ENCODE data around the gene MERTK. TPM values are rescaled to one million over a fixed set of nuclear protein-coding genes. Genes with fewer than 3 reads are reported as not detected.

Gene MERTK
- total and polyA plus RNA-seq, 2 of the 13 experiments (the other 11 are each of a cell fraction or from before 2014, with no cell fraction given): 37.3 to 44.7 TPM

GRCh38 chr2:112054847-112055729, 156.7 kb downstream of the MERTK start, which contains the start of gene TMEM87B (continued):
- TF ChIP-seq, protein P1, sequence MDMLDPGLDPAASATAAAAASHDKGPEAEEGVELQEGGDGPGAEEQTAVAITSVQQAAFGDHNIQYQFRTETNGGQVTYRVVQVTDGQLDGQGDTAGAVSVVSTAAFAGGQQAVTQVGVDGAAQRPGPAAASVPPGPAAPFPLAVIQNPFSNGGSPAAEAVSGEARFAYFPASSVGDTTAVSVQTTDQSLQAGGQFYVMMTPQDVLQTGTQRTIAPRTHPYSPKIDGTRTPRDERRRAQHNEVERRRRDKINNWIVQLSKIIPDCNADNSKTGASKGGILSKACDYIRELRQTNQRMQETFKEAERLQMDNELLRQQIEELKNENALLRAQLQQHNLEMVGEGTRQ (IDR thresholded peaks at IDR 0.05; ENCODE audit: low read depth, low read length): no peak
- TF ChIP-seq, protein P1 (CRISPR knock-in tag; IDR thresholded peaks at IDR 0.05; ENCODE audit: borderline replicate concordance): no peak; the same call in 1 of the 2 replicates
- TF ChIP-seq GLI4 (CRISPR knock-in tag; IDR thresholded peaks at IDR 0.05; ENCODE audit: borderline replicate concordance) (peak; percentile 37; the same call in 1 of the 2 replicates), FOXM1 (CRISPR knock-in tag; IDR thresholded peaks at IDR 0.05) (peak; percentile 51; the same call in 1 of the 2 replicates), ZNF34 (CRISPR knock-in tag; IDR thresholded peaks at IDR 0.05; ENCODE audit: borderline replicate concordance) (no peak), ZNF207 (IDR thresholded peaks at IDR 0.05; ENCODE audit: borderline replicate concordance) (no peak), HOXA9 (CRISPR knock-in tag; IDR thresholded peaks at IDR 0.05; ENCODE audit: borderline replicate concordance) (no peak; the same call in 1 of the 2 replicates), HOXA7 (CRISPR knock-in tag; IDR thresholded peaks at IDR 0.05) (no peak), TBL1XR1 (IDR thresholded peaks at IDR 0.05; ENCODE audit: borderline replicate concordance, low read length, partially characterized antibody) (no peak), ZFAT (CRISPR knock-in tag; conservative IDR thresholded peaks at IDR 0.05) (0 out of 2 replicates have a peak, but pooled peaks have one; percentile 31), ZNF44 (CRISPR knock-in tag; IDR thresholded peaks at IDR 0.05) (peak; percentile 77; the same call in 1 of the 2 replicates), FIP1L1 (IDR thresholded peaks at IDR 0.05; ENCODE audit: borderline replicate concordance, insufficient read depth, low read depth, low read length) (no peak), ZNF549 (CRISPR knock-in tag; IDR thresholded peaks at IDR 0.05) (peak; percentile 60; the same call in 1 of the 2 replicates), RFX3 (CRISPR knock-in tag; IDR thresholded peaks at IDR 0.05) (no peak), SMAD9 (CRISPR knock-in tag; IDR thresholded peaks at IDR 0.05) (no peak), ZSCAN21 (CRISPR knock-in tag; IDR thresholded peaks at IDR 0.05; ENCODE audit: borderline replicate concordance) (peak; percentile 26; the same call in 1 of the 2 replicates), ZNF792 (CRISPR knock-in tag; IDR thresholded peaks at IDR 0.05) (no peak; the same call in 1 of the 2 replicates), REL (CRISPR knock-in tag; conservative IDR thresholded peaks at IDR 0.05) (peak; percentile 84), TCF12 (IDR thresholded peaks at IDR 0.05) (no peak), TCF12 (CRISPR knock-in tag; IDR thresholded peaks at IDR 0.05) (peak; percentile 71)
- TF ChIP-seq, protein P2, sequence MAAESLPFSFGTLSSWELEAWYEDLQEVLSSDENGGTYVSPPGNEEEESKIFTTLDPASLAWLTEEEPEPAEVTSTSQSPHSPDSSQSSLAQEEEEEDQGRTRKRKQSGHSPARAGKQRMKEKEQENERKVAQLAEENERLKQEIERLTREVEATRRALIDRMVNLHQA (CRISPR knock-in tag; IDR thresholded peaks at IDR 0.05): no peak
- TF ChIP-seq, protein P3, sequence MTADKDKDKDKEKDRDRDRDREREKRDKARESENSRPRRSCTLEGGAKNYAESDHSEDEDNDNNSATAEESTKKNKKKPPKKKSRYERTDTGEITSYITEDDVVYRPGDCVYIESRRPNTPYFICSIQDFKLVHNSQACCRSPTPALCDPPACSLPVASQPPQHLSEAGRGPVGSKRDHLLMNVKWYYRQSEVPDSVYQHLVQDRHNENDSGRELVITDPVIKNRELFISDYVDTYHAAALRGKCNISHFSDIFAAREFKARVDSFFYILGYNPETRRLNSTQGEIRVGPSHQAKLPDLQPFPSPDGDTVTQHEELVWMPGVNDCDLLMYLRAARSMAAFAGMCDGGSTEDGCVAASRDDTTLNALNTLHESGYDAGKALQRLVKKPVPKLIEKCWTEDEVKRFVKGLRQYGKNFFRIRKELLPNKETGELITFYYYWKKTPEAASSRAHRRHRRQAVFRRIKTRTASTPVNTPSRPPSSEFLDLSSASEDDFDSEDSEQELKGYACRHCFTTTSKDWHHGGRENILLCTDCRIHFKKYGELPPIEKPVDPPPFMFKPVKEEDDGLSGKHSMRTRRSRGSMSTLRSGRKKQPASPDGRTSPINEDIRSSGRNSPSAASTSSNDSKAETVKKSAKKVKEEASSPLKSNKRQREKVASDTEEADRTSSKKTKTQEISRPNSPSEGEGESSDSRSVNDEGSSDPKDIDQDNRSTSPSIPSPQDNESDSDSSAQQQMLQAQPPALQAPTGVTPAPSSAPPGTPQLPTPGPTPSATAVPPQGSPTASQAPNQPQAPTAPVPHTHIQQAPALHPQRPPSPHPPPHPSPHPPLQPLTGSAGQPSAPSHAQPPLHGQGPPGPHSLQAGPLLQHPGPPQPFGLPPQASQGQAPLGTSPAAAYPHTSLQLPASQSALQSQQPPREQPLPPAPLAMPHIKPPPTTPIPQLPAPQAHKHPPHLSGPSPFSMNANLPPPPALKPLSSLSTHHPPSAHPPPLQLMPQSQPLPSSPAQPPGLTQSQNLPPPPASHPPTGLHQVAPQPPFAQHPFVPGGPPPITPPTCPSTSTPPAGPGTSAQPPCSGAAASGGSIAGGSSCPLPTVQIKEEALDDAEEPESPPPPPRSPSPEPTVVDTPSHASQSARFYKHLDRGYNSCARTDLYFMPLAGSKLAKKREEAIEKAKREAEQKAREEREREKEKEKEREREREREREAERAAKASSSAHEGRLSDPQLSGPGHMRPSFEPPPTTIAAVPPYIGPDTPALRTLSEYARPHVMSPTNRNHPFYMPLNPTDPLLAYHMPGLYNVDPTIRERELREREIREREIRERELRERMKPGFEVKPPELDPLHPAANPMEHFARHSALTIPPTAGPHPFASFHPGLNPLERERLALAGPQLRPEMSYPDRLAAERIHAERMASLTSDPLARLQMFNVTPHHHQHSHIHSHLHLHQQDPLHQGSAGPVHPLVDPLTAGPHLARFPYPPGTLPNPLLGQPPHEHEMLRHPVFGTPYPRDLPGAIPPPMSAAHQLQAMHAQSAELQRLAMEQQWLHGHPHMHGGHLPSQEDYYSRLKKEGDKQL (CRISPR knock-in tag; IDR thresholded peaks at IDR 0.05; ENCODE audit: low read depth): no peak
